Colonic mucosa (tissue), 4 donors: ENCODE data around the gene ESYT2. TPM values are rescaled to one million over a fixed set of nuclear protein-coding genes. Genes with fewer than 3 reads are reported as not detected.
"Not testable (repeated sequence)": the region's sequence is repeated elsewhere in the genome, so short reads cannot be mapped to it uniquely, and the experiment has no call there.

Source experiments
- DNase-seq: peaks from one replicate; pipeline ENCODE4 v3.0.0-alpha.2; 2020
- H3K27ac ChIP-seq: fragments of 200-600 bp; one replicate; pipeline ENCODE4 v1.8.0; 2021
- H3K27me3 ChIP-seq: fragments of 200-600 bp; one replicate; pipeline ENCODE4 v1.8.0; 2021
- H3K36me3 ChIP-seq: fragments of 200-600 bp; one replicate; pipeline ENCODE4 v1.8.0; 2021
- H3K4me1 ChIP-seq: fragments of 200-600 bp; one replicate; pipeline ENCODE4 v1.8.0; 2021; ENCODE audit warnings: mild to moderate bottlenecking
- H3K4me3 ChIP-seq: fragments of 200-600 bp; one replicate; pipeline ENCODE4 v1.8.0; 2021
- H3K9ac ChIP-seq, 2 donors: one replicate each; pipeline ENCODE4 v1.7.0; 2013; ENCODE audit warnings: control low read depth in 2 of 2, low read depth in 2 of 2, low read length in 2 of 2
- H3K9me3 ChIP-seq: fragments of 200-600 bp; one replicate; pipeline ENCODE4 v1.8.0; 2021
- intact Hi-C: fragments of 100-400 bp; cut with DNase I; formaldehyde crosslinking; loops from one replicate; pipeline ENCODE4 v1.14.1; 2022
- total RNA-seq, 2 donors: library from RNA; stranded (reverse); fragmentation: NEBNext Ultra II Directional in 1 of 2; extraction: Animal tissue kit (Norgen Biotek cat#: 25700) in 1 of 2; gene quantifications; one replicate each; pipeline ENCODE4 v1.2.1, GENCODE V29; 2021
- TF ChIP-seq, protein P1 (sequence below): fragments of 200-600 bp; IDR thresholded peaks from one replicate; pipeline ENCODE4 v1.8.0; 2022; ENCODE audit warnings: antibody characterized with exemption, mild to moderate bottlenecking
- donor health status: healthy.
- donor health status: DM: no; HTN: no; CAD: no.
- donor health status: DM: no; HTN: no; CAD: no.

Gene ESYT2, protein sequence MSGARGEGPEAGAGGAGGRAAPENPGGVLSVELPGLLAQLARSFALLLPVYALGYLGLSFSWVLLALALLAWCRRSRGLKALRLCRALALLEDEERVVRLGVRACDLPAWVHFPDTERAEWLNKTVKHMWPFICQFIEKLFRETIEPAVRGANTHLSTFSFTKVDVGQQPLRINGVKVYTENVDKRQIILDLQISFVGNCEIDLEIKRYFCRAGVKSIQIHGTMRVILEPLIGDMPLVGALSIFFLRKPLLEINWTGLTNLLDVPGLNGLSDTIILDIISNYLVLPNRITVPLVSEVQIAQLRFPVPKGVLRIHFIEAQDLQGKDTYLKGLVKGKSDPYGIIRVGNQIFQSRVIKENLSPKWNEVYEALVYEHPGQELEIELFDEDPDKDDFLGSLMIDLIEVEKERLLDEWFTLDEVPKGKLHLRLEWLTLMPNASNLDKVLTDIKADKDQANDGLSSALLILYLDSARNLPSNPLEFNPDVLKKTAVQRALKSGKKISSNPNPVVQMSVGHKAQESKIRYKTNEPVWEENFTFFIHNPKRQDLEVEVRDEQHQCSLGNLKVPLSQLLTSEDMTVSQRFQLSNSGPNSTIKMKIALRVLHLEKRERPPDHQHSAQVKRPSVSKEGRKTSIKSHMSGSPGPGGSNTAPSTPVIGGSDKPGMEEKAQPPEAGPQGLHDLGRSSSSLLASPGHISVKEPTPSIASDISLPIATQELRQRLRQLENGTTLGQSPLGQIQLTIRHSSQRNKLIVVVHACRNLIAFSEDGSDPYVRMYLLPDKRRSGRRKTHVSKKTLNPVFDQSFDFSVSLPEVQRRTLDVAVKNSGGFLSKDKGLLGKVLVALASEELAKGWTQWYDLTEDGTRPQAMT
- 100 to 1,000 TPM in 1 of 2 donors, 10 to 100 TPM in 1; 57.5 to 105 TPM for total RNA-seq

DNA sequence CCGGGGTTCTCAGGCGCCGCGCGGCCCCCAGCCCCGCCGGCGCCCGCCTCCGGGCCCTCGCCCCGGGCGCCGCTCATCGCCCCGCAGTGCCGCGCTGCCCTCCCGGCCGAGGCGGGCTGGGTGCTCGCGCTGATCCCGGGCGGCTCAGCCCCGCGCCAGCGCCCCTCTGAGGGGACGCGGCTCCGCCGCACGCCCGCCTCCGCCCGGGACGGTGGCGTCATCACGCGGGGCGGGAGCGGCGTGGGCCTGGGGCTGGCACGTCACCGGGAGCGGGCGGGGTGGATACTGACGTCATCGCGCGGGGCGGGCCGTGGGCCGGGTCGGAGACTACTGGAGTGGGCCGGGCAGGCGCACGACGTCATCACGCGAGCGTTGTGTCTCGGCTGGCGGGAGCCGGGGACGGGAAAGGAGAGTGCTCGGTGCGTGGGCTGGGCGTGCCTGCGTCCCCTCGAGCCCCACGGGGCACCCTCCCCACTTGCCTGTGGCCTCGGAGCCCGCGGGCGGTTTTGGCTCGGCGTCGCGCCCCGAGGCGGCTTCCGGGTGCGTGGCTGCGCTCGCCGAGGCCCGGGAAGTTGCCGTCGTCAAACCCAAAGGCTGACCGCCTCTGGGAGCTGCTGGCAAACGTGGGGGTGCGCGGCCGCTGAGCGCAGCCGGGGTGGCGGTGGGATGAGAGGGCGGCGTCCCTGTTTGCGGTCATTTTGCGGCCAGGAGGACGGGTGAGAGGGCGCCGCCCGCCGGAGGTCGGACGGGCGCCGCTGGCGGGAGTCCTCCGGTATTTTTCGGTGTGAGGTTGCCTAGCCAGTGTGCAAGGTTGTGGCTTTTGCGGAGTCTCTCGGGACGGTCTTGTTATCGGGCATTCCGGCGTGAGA is at the start of gene ESYT2:
Gene ESYT2 (minus strand): TSS at position 168 of the 869 bp plus-strand sequence. CDS start 91 bp downstream, at position 77.
- TF ChIP-seq, protein P1, sequence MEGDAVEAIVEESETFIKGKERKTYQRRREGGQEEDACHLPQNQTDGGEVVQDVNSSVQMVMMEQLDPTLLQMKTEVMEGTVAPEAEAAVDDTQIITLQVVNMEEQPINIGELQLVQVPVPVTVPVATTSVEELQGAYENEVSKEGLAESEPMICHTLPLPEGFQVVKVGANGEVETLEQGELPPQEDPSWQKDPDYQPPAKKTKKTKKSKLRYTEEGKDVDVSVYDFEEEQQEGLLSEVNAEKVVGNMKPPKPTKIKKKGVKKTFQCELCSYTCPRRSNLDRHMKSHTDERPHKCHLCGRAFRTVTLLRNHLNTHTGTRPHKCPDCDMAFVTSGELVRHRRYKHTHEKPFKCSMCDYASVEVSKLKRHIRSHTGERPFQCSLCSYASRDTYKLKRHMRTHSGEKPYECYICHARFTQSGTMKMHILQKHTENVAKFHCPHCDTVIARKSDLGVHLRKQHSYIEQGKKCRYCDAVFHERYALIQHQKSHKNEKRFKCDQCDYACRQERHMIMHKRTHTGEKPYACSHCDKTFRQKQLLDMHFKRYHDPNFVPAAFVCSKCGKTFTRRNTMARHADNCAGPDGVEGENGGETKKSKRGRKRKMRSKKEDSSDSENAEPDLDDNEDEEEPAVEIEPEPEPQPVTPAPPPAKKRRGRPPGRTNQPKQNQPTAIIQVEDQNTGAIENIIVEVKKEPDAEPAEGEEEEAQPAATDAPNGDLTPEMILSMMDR, result no peak
- Histone ChIP-seq H3K4me1 (peaks cover 3% of the 10 kb centered on the region), H3K36me3 (no peaks in the 10 kb centered on the region), H3K9me3 (no peaks in the 10 kb centered on the region), H3K4me3 (peak within 1 kb of the TSS; percentile 84), H3K9ac (peak within 1 kb of the TSS; percentile 96 to 98), H3K27me3 (no peaks in the 10 kb centered on the region), H3K27ac (peak within 1 kb of the TSS; percentile 99)
- DNase-seq, result peak; percentile 99
- intact Hi-C loops, result loop anchor here (5.0 kb wide), 2 partner anchors 52 to 122 kb away; no protein-coding TSS in a partner anchor

DNA sequence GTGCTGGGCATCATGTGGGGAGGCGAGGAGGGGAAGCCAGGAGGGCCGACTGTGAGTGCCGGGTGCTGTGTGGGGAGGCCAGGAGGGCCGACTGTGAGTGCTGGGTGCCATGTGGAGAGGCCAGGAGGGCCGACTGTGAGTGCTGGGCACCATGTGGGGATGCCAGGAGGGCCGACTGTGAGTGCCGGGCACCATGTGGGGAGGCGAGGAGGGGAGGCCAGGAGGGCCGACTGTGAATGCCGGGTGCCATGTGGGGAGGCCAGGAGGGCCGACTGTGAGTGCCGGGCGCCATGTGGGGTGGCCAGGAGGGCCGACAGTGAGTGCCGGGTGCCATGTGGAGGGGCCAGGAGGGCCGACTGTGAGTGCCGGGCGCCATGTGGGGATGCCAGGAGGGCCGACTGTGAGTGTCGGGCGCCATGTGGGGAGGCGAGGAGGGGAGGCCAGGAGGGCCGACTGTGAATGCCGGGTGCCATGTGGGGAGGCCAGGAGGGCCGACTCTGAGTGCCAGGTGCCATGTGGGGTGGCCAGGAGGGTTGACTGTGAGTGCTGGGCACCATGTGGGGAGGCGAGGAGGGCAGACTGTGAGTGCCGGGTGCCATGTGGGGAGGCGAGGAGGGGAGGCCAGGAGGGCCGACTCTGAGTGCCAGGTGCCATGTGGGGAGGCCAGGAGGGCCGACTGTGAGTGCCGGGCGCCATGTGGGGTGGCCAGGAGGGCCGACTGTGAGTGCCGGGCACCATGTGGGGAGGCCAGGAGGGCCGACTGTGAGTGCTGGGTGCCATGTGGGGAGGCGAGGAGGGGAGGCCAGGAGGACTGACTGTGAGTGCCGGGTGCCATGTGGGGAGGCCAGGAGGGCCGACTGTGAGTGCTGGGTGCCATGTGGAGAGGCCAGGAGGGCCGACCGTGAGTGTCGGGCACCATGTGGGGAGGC is 49.1 kb upstream of the ESYT2 start:
- DNase-seq, result not testable (repeated sequence)

DNA sequence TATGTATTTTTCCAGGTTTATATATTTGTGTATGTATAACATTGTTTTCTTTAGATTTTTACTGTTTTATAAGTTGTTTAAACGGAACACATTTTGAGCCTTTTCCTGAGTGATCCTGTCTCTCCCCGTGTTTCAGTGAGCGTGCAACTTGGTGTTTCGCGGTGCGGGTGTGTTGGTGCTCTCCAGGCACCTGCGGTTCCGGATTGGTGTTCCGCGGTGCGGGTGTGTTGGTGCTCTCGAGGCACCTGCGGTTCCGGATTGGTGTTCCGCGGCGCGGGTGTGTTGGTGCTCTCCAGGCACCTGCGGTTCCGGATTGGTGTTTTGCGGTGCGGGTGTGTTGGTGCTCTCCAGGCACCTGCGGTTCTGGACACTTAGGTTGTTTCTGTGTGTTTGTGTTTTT is 47.7 kb upstream of the ESYT2 start:
- no peaks in the 10 kb centered on the region for H3K9me3 ChIP-seq
- H3K27me3 ChIP-seq, result no peaks in the 10 kb centered on the region
- H3K36me3 ChIP-seq, result no peaks in the 10 kb centered on the region
- DNase-seq, result no peak
- H3K27ac ChIP-seq, result no peak overlapping the region
- H3K9ac ChIP-seq, result no peak overlapping the region
- no peak overlapping the region for H3K4me3 ChIP-seq
- no peaks in the 10 kb centered on the region for H3K4me1 ChIP-seq
- intact Hi-C loops, result no loop called here
- TF ChIP-seq, protein P1, result no peak

More for the DNA sequence above, 49.1 kb upstream of the ESYT2 start:
- H3K9me3 ChIP-seq, H3K4me3 ChIP-seq, H3K36me3 ChIP-seq, H3K27ac ChIP-seq, H3K9ac ChIP-seq, intact Hi-C loops, H3K27me3 ChIP-seq, H3K4me1 ChIP-seq: not testable (repeated sequence)

DNA sequence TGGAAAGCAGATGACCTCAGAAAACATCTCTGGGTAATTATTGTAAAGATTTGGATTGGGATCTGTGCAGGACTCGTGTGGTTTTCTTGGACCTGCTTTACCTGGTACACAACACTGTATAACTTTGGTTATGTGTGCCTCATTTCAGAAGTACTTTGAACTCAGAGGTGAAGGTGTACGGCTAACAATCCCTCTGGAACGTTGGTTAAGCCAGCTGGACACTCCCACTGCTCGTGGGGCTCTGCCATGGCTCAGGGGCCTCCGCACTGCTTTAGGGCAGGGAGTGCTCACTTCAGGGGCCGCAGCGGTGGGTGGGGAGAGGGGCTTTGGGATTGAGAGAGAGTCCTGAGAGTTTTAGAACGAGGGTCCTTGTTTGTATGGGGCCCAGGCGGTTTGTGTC is 40.6 kb upstream of the ESYT2 start:
- intact Hi-C loops, result no loop called here
- Histone ChIP-seq H3K27me3 (no peaks in the 10 kb centered on the region), H3K9ac (no peak overlapping the region), H3K4me1 (no peaks in the 10 kb centered on the region), H3K36me3 (no peaks in the 10 kb centered on the region), H3K27ac (no peak overlapping the region), H3K4me3 (no peak overlapping the region), H3K9me3 (no peaks in the 10 kb centered on the region)
- TF ChIP-seq, protein P1, result no peak
- no peak for DNase-seq

DNA sequence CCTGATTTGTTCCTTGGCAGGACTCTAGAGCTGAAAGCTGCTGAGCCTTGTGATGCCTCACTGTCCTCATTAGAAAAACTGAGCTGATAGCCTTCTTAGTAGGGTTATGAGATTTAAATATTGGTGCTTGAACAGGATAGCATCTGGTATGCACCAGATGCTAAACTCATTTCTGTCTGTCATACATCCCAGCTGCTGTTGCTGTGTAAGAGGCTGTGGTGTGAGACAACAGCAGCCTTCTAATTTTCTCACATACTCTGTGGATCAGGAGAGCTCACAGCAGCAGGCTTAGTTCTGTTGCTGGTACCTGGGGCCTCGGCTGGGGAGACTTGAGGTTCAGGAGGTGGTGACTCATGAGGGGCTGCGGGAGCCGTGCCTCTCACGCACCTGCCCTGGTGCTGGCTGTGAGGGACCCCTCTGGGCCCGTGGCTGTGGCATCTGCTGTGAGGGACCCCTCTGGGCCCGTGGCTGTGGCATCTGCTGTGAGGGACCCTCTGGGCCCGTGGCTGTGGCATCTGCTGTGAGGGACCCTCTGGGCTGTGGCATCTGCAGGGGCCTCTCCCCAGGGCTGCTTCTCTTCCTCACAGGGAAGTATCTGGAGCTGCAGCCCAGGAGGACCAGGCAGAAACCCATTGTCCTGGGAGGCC is 39.6 kb upstream of the ESYT2 start:
- Histone ChIP-seq H3K9ac (no peak overlapping the region), H3K27me3 (no peaks in the 10 kb centered on the region), H3K4me1 (no peaks in the 10 kb centered on the region), H3K27ac (no peak overlapping the region), H3K4me3 (no peak overlapping the region), H3K36me3 (no peaks in the 10 kb centered on the region), H3K9me3 (no peaks in the 10 kb centered on the region)
- intact Hi-C loops, result no loop called here
- TF ChIP-seq, protein P1, result no peak
- DNase-seq, result no peak
